ENCODE data around the gene LAPTM4A.
A peak's percentile ranks its signal among the peaks of the same experiment; 100 is the strongest.
"Not testable (repeated sequence)": the region's sequence is repeated elsewhere in the genome, so short reads cannot be mapped to it uniquely, and the experiment has no call there.

The LAPTM4A gene

GRCh38 chr2:20049637-20050036 is 1.8 kb downstream of the LAPTM4A start:
- peak overlapping the region; percentile 79 to 96 (median 84) for H3K4me3 ChIP-seq
- peak overlapping the region; percentile 88 to 99 (median 92) for H3K27ac ChIP-seq
- no peaks in the 10 kb centered on the region for H3K9me3 ChIP-seq (replicated peaks in 1 of 11)
- peaks cover 23 to 54% (median 29%) of the 10 kb centered on the region in 10 experiments for H3K4me1 ChIP-seq
- TF ChIP-seq Cebpa-rat (IDR thresholded peaks at IDR 0.05) = no peak
- peak overlapping the region; percentile 77 to 95 (median 89) for H3K4me2 ChIP-seq
- H3K27me3 ChIP-seq = no peaks in the 10 kb centered on the region
- peak overlapping the region; percentile 87 to 96 (median 92) for H3K9ac ChIP-seq
- H3K36me3 ChIP-seq = peaks cover 12 to 29% (median 17%) of the 10 kb centered on the region in 11 experiments; a peak in 18 of 22 replicates
- peaks cover 11 to 49% (median 28%) of the 10 kb centered on the region in 11 experiments; a peak in 20 of 22 replicates for H4K20me1 ChIP-seq

- H3K36me3 ChIP-seq = peaks cover 17 to 37% (median 25%) of the 10 kb centered on the region in 11 experiments; a peak in 20 of 22 replicates
- peak overlapping the region; percentile 88 to 99 (median 92) for H3K27ac ChIP-seq
- H3K9ac ChIP-seq = peak overlapping the region; percentile 87 to 96 (median 92)
- H3K4me1 ChIP-seq = peaks cover 28 to 63% (median 31%) of the 10 kb centered on the region in 10 experiments
- no peaks in the 10 kb centered on the region for H3K9me3 ChIP-seq (replicated peaks in 1 of 11)
- peak overlapping the region; percentile 79 to 96 (median 84) for H3K4me3 ChIP-seq
- TF ChIP-seq Cebpa-rat (IDR thresholded peaks at IDR 0.05) = no peak
- H4K20me1 ChIP-seq = peaks cover 19 to 58% (median 37%) of the 10 kb centered on the region in 11 experiments; a peak in 21 of 22 replicates
- peak overlapping the region; percentile 77 to 95 (median 89) for H3K4me2 ChIP-seq
- no peaks in the 10 kb centered on the region for H3K27me3 ChIP-seq
Measured at GRCh38 chr2:20048488-20049448, 2.7 kb downstream of the LAPTM4A start.

GRCh38 chr2:20045712-20046292 is 5.6 kb downstream of the LAPTM4A start:
- H3K9ac ChIP-seq; H3K9me3 ChIP-seq (replicated peaks in 1 of 11); H3K27ac ChIP-seq; H3K27me3 ChIP-seq; H3K4me3 ChIP-seq: not testable (repeated sequence)
- H3K4me1 ChIP-seq = peaks cover 19 to 78% (median 30%) of the 10 kb centered on the region in 10 experiments
- peaks cover 36 to 67% (median 49%) of the 10 kb centered on the region in 11 experiments for H3K36me3 ChIP-seq
- H4K20me1 ChIP-seq = peaks cover 46 to 87% (median 66%) of the 10 kb centered on the region in 11 experiments
- H3K4me2 ChIP-seq = peak overlapping the region in 2 of 11 experiments; percentile 12 to 20; a peak in 2 of 22 replicates

- 0 out of 22 replicates have a peak, but pooled peaks cover 0 to under 1% (median 0%) of the 10 kb centered on the region in 11 experiments for H3K9me3 ChIP-seq (replicated peaks in 1 of 11)
- H3K4me1 ChIP-seq = peaks cover 19 to 78% (median 30%) of the 10 kb centered on the region in 10 experiments
- no peak overlapping the region for H3K4me2 ChIP-seq
- peaks cover 51 to 98% (median 75%) of the 10 kb centered on the region in 11 experiments for H4K20me1 ChIP-seq
- H3K4me3 ChIP-seq = no peak overlapping the region
- TF ChIP-seq Cebpa-rat (IDR thresholded peaks at IDR 0.05) = no peak
- no peak overlapping the region for H3K9ac ChIP-seq
- no peaks in the 10 kb centered on the region for H3K27me3 ChIP-seq
- H3K36me3 ChIP-seq = peaks cover 46 to 77% (median 59%) of the 10 kb centered on the region in 11 experiments
- H3K27ac ChIP-seq = no peak overlapping the region
Measured at GRCh38 chr2:20044778-20045177, 6.7 kb downstream of the LAPTM4A start.

GRCh38 chr2:20042531-20042930 is 8.9 kb downstream of the LAPTM4A start:
- H3K36me3 ChIP-seq = peaks cover 68 to 93% (median 81%) of the 10 kb centered on the region in 11 experiments
- H3K27me3 ChIP-seq = no peaks in the 10 kb centered on the region
- H3K4me2 ChIP-seq = peak overlapping the region in 2 of 11 experiments; percentile 32 to 44; a peak in 2 of 22 replicates
- peaks cover 51 to 98% (median 89%) of the 10 kb centered on the region in 11 experiments for H4K20me1 ChIP-seq
- TF ChIP-seq Cebpa-rat (IDR thresholded peaks at IDR 0.05) = no peak
- H3K4me1 ChIP-seq = peaks cover 13 to 71% (median 22%) of the 10 kb centered on the region in 10 experiments; a peak in 17 of 20 replicates
- H3K9me3 ChIP-seq (replicated peaks in 1 of 11) = peaks cover 0 to 5% (median 0%) of the 10 kb centered on the region in 11 experiments; a peak in 1 of 22 replicates
- H3K4me3 ChIP-seq = no peak overlapping the region
- no peak overlapping the region for H3K27ac ChIP-seq
- no peak overlapping the region for H3K9ac ChIP-seq

GRCh38 chr2:20040489-20041172 is 10.8 kb downstream of the LAPTM4A start:
- Histone ChIP-seq H3K27ac (no peak overlapping the region), H3K36me3 (peaks cover 83 to 100% (median 98%) of the 10 kb centered on the region in 11 experiments), H3K9ac (no peak overlapping the region), H3K4me3 (no peak overlapping the region), H4K20me1 (peaks cover 48 to 100% (median 77%) of the 10 kb centered on the region in 11 experiments), H3K27me3 (no peaks in the 10 kb centered on the region), H3K4me1 (peaks cover 25 to 65% (median 39%) of the 10 kb centered on the region in 10 experiments), H3K9me3 (replicated peaks in 1 of 11) (peaks cover 0 to 5% (median 0%) of the 10 kb centered on the region in 11 experiments; a peak in 1 of 22 replicates), H3K4me2 (no peak overlapping the region)
- TF ChIP-seq Cebpa-rat (IDR thresholded peaks at IDR 0.05) = no peak

- no peak for TF ChIP-seq Cebpa-rat (IDR thresholded peaks at IDR 0.05)
- Histone ChIP-seq H3K9me3 (replicated peaks in 1 of 11) (peaks cover 0 to 8% (median 0%) of the 10 kb centered on the region in 11 experiments; a peak in 1 of 22 replicates), H3K4me2 (0 out of 22 replicates have a peak overlapping the region, but pooled peaks of 1 of the 11 experiments have one; percentile 16), H3K36me3 (peaks cover 94 to 100% (median 99%) of the 10 kb centered on the region in 11 experiments), H3K27ac (no peak overlapping the region), H3K27me3 (no peaks in the 10 kb centered on the region), H4K20me1 (peaks cover 21 to 100% (median 55%) of the 10 kb centered on the region in 11 experiments; a peak in 20 of 22 replicates), H3K9ac (no peak overlapping the region), H3K4me1 (peaks cover 19 to 36% (median 28%) of the 10 kb centered on the region in 10 experiments), H3K4me3 (no peak overlapping the region)
Measured at GRCh38 chr2:20037660-20038059, 13.8 kb downstream of the LAPTM4A start.

Data from BLaER1 treated with 17β-estradiol and CSF1 and Interleukin-3, amounts not matched to agents 10 nM and 100 nM (cell line).